Activated CD8-positive, alpha-beta memory T cell treated with anti-CD3 and anti-CD28 coated beads, Interleukin-2, amount 50 U/mL, for 48 hours (primary cell): Measurements from ENCODE around the gene MID1IP1.

Experiments
- DNase-seq: peaks from one replicate; pipeline ENCODE4 v3.0.0-alpha.2; 2020

Gene MID1IP1

DNA sequence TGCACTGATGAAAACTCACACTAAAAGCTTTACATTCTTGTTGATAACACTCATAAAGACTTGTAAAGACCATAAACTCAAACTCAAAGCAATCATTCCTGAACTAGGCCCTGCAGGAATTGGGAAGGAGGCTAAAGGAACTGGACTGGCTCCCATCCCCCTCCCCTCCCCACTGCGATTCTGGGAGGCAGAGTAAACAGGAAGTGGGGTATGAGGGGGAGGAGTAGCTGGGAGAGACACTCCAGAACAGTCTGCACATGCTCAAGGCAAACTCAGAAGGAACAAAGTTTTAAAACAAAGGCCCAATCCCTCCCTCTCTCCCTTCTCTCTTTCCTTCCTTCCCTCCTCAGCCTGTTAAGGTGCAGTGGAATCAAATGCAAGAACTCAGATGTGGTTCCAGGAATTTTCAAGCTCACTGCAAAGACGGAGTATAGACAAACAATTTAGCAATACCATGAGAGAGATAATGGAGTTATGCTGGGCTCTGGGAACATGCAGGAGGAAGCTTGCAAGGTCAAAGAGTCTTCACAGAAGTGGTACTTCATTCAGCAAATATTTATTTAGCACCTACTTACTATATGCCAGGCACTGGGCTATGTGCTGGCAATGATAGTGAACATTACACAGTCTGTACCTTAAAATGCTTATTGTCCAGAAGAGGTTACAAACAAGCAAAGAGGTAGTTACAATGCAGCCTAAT, 15.9 kb downstream of the MID1IP1 start:
- no peak for DNase-seq

DNA sequence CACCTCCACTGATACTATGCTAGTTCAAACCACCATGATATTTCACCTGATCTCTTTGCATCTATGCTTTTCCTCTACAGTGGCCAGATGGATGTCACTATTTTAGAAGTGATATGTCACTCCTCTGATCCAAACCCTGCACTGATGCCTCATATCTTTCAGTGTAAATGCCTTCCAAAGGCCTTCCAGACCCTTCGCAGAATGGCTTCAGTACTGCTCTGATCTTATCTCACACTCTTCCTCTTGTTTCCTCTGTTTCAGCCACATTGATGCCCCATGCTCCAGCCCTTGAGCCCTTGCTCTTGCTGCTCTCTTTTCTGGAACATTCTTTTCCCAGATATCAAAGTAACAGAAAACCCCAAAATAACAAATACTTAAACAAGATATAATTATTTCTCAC, 17.9 kb downstream of the MID1IP1 start:
- DNase-seq = no peak

DNA sequence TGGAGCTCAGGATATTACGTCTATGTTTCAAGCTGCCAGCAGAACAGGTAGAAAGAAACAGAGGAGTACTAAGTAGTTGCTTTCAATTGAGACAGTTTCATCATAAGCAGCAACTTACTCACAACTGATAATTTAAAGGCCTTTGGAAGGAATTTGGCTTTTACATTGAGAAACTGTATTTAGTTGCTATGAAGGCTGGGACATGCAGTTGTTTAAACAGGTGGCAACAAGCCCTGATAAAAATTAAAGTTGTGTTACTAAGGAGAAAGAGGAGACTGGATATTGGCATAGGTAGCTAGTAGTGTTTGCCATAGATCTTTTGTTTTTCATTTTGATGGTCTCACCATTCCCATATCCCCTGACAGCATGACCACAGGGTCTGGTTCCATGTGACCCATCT, 18.4 kb downstream of the MID1IP1 start:
- no peak for DNase-seq

DNA sequence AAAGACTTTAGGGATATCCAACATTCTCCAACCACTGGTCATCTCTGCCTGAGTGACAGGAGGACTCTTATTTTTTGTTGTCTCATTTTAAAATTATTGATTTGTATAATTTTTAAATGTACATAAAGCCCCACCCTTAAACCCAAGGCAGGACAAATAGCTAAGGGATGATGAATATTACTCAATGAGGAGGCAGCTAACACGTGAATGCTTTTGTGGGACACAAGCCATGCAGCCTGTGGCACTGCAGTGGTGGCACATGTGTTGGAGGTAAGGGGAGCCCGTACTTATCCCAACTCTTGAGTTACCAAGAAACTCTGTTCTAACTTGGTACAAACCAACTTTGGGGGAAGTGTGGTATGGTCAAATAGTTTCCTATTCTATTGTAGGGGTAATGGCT, 19.5 kb downstream of the MID1IP1 start:
- no peak for DNase-seq

DNA sequence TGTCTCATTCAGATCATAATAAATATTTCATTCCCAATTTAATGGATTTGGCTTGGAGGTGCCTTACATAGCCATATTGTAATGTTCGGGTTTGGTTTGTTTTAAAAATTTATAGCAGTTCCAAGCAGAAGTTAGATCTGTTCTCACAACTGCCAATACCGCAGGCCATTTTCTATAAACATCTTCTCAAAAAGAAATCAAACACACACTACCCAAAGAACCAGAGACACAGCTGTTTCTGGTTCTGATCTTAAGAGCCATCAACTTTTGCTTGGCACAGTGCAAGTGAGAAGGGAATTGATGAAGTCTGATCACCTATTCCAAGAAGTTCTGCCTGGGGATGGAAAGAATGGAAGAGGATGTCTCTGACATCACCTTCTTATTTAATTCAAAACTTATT, 22.9 kb downstream of the MID1IP1 start:
- no peak for DNase-seq

DNA sequence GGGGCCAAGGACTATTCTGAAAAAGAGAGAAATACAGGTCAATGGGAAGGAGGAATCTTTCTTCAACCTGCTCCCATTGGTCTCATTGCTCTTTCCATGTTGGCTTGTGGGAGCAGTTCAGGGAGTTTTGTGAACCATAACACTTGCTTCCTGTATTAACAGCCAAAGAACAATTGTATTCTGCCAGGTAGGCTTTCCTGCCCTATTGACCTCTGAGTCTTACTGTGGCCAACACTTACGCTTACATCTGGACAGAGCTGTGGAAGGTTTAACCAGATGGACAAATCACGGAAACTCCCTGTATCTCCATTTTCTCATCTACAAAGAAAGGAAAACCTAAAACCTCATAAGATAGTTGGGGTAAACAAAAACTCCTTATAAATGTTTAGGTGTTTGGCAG, 30.7 kb downstream of the MID1IP1 start:
- DNase-seq = no peak

DNA sequence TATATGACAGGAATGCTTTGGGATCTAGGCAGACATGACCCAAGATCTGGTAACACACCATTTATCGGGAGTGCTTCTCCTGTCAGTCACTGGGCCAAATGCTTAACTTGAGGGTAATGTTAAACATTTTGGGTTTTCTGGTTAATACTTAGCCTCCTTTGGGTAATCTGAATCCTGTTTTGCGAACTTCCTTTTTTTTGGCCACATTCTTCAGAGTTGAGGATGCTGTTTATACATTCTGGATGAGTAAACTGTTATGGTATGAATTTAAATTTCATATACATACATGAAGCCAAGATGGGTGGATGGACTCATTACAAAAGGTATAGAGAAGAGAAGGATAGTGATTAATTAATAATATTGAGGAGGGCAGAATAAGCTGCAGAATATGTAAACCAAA, 36.1 kb downstream of the MID1IP1 start:
- DNase-seq = no peak

DNA sequence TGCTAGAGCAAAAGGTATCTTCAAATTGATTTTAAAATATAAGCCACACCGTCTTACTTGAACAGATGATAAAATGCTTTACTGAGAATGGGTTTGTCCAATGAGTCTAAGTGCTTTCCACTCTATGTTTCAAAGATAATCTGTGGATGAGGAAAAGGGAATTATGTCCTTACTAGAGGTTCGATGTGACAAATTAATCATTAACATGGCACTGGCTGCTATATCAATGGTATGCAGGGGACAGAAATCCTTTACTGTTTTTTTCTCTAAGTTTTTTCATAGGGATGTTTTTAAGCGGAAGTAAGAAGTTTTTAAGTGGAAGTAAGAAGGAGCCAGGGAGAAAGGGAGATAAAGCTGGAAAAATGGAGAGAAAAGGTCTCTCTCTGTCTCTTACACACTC, 38.0 kb downstream of the MID1IP1 start:
- no peak for DNase-seq

DNA sequence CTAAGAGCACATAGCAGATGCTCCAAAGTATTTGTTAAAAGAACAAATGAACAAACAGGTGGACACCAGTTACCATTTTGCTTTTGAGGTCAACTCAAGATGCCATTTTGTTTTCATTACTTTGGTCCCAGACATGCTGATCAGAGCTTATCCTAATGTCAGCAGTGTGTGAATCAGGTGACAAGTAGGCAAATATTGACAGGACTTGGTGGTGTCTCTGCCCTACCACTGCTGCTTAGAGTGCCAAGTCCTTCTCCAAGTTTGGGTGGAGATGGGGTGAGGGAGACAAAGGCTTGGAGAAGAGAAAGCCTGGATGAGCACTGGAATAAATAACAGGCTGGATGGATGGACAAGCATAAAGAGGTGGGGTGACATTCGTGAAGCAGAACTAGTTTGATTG, 38.7 kb downstream of the MID1IP1 start:
- no peak for DNase-seq

DNA sequence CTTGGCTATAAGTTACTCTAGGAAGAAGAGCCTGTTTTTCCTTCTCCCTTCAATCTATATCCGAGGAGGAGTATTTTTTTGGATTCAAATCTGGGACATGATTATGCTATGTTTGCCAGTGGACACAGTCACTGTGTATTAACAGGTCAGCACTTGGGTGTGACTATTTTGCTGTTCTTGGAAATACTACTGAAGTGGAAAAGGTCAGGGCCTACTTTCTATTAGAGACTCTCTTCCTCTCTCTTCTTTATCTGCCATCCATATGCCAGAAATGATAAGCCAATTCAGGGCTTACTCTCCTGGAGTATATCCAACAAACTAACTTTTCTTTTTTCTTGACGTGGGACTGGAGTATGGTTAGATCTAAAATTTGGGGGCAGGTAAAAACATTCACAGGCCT, 40.5 kb downstream of the MID1IP1 start:
- no peak for DNase-seq

DNA sequence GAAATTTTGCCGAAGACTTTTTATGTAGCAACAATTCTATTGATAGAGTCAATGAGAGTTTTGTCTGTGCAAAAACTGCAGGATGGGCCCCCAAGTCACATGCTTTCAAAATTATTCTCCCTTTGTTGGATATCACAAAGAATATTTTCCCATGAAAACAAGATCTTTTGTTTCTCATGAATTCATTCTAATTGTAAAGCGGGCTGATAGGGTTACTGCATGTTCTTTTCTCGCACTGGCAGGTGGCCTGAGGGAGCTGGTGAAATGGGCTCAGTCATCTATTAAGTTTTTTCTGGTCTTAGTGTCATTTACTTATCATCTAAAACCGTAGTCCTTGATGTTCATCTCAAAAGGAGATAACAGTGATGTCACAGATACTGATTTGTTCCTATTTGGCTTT, 44.2 kb downstream of the MID1IP1 start:
- no peak for DNase-seq

DNA sequence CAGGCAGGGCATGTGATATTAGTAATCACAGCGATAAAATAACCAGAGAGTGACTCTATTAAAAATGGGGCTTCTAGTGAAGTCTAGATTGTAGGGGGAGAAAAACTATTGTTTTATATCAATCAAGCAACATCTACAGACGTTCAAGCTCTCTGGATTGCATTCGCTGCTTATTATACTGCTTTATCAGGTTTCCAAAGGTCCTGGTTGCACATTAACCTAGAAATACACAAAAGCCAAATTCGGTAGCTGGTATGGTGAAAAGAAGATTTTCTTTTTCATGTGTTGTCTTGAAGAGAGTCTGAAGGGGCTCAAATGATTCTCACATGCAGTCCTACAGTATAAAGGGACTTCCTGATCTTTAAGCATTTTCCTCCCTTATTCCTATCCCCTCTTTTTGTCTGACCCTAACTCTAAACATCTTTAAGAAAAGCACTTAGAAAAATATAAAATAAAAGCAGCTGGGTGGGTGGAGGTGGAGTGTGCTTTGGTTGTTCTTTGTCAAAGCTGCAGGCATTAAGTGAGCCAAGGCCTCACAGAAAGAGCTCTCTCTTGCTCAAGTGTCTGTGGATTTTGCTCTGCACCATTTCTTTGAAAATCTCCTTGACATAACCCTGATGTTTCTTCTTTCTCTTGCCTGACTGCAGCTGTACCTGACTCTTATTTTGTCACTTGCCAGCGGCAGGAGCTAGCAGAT, 46.1 kb downstream of the MID1IP1 start:
- no peak for DNase-seq

DNA sequence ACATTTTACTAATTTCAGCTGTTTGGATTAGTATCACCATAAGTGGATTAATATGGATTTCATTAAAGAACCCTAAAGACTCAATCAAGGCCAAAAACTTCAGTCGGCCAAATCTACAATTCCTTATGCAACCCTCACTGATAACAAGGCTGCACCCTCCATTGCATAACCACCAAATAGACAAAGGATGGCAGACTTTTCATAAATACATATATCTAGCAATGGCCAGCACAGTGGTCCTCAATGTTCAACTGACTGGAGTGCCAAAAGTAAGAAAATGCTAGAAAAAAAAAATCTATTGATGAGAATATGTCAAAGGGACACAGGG, 46.6 kb downstream of the MID1IP1 start:
- DNase-seq = no peak

DNA sequence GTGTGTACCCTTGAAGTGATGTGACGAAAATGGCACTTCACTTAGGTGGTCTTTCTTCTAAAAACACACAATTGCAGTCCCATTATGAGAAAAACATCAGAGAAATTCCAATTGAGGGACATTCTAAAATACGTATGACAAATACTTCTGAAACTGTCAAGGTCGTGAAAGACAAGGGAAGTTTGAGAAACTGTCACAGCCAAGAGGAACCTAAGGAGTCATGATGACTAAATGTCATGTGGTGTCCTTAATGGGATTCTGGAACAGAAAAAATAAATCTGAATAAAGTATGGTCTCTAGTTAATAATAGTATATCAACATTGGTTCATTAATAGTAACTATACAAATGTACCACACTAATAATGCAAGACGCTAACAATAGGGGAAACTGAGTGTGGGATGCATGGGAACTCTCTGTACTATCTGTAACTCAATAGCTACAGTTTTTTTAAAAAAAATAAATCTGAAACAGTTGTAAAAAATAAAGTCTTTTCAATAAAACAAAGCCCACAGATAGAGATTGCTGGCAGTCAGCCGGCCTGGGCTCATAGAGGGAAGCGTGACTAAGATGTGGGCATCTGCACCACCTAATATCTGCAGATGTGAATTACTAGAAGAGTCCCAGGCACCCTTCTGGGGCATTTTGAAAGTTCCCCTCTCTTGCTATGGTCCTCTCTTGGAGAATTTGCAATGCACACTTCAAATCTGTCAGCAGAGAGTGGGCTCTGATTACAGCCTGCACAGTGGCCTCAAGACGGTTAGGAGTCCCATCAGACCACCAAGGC, 47.6 kb downstream of the MID1IP1 start:
- DNase-seq = no peak

DNA sequence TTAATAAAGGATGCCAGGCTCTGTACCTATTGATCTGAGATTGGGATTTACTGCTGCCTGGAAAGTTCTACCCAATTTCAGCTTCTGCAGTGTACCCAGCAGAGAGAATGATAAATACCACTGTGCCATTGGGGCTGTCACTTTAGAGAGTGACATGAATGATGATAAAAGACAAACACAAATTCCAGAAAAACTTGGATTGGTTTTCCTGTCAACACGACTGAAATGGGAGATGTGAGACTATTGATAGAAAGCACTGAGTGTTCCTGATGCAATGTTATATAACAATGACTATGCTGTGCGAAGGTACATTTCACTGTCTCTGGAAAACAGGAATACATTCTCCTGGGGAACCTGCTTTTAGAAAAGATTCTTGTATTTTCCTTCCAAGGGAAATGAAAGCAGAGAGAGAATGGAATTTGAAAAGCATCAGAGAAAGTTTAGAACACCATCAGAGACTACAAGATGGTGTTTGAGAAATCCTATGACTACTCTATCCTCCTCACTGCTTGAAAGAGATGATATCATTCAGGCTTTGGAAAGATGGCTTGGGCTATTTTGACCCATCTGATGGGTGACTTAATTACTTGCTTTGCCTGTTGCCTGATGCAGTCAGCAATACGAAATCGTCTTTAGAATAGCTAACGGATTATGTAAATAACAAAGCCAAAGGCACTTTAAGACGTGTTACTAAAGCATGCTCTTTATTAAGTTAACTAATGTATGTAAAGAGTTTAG, 49.7 kb downstream of the MID1IP1 start:
- no peak for DNase-seq

DNA sequence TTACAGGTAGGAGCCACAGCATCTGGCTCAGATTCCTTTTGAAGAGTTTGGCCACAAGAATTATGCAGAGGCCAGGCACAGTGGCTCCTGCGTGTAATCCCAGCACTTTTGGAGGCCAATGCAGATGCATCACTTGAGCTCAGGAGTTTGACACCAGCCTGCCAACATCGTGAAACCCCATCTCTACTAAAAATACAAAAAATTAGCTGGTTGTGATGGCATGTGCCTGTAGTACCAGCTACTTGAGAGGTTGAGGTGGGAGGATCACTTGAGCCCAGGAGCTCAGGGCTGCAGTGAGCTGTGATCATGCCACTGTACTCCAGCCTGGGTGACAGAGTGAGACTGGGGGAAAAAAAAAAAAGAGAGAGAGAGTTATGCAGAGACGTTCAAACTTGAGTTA, 53.0 kb downstream of the MID1IP1 start:
- no peak for DNase-seq
